ENCODE measurements around the gene ENOPH1. TPM values are rescaled to one million over a fixed set of nuclear protein-coding genes. Genes with fewer than 3 reads are reported as not detected.
"Not testable (repeated sequence)": the region's sequence is repeated elsewhere in the genome, so short reads cannot be mapped to it uniquely, and the experiment has no call there.

Gene ENOPH1
- total RNA-seq, 1 donor from 2014 or later = 29.7 TPM

GRCh38 chr4:82462415-82462831 is 32.0 kb downstream of the ENOPH1 start:
- peak; percentile 93 for TF ChIP-seq CTCF (IDR thresholded peaks at IDR 0.05)
- intact Hi-C loops (cut with DNase I) = no loop called here

GRCh38 chr4:82463221-82463620 is 32.8 kb downstream of the ENOPH1 start:
- TF ChIP-seq CTCF (IDR thresholded peaks at IDR 0.05) = no peak
- H3K4me3 ChIP-seq = no peak overlapping the region
- H3K27ac ChIP-seq = no peak overlapping the region
- ATAC-seq = peak; percentile 11
- H3K36me3 ChIP-seq = peaks cover 25% of the 10 kb centered on the region
- intact Hi-C loops (cut with DNase I) = no loop called here
- H3K9me3 ChIP-seq = no peaks in the 10 kb centered on the region
- H3K27me3 ChIP-seq = no peaks in the 10 kb centered on the region
- peaks cover 7% of the 10 kb centered on the region for H3K4me1 ChIP-seq
- DNase-seq = no peak

More at GRCh38 chr4:82462415-82462831, 32.0 kb downstream of the ENOPH1 start:
- Histone ChIP-seq H3K27ac (no peak overlapping the region), H3K4me1 (peaks cover 7% of the 10 kb centered on the region), H3K27me3 (no peaks in the 10 kb centered on the region), H3K36me3 (peaks cover 32% of the 10 kb centered on the region), H3K9me3 (no peaks in the 10 kb centered on the region), H3K4me3 (no peak overlapping the region)
- ATAC-seq (peak; percentile 96), DNase-seq (peak; percentile 84)

GRCh38 chr4:82467471-82467870 is 37.1 kb downstream of the ENOPH1 start:
- DNase-seq (no peak), ATAC-seq (no peak)
- Histone ChIP-seq H3K27ac (no peak overlapping the region), H3K36me3 (no peaks in the 10 kb centered on the region), H3K4me1 (peaks cover 7% of the 10 kb centered on the region), H3K9me3 (no peaks in the 10 kb centered on the region), H3K27me3 (no peaks in the 10 kb centered on the region), H3K4me3 (no peak overlapping the region)
- TF ChIP-seq CTCF (IDR thresholded peaks at IDR 0.05) = no peak
- intact Hi-C loops (cut with DNase I) = no loop called here

- Histone ChIP-seq H3K9me3 (no peaks in the 10 kb centered on the region), H3K4me1 (no peaks in the 10 kb centered on the region), H3K27me3 (no peaks in the 10 kb centered on the region), H3K27ac (no peak overlapping the region), H3K4me3 (no peak overlapping the region), H3K36me3 (no peaks in the 10 kb centered on the region)
- ATAC-seq = peak; percentile 26
- no peak for TF ChIP-seq CTCF (IDR thresholded peaks at IDR 0.05)
- DNase-seq = no peak
- intact Hi-C loops (cut with DNase I) = no loop called here
Observed at GRCh38 chr4:82469791-82470345, 39.5 kb downstream of the ENOPH1 start.

GRCh38 chr4:82473080-82473479 is 42.7 kb downstream of the ENOPH1 start:
- ATAC-seq; H3K9me3 ChIP-seq; DNase-seq; H3K4me3 ChIP-seq; H3K36me3 ChIP-seq; H3K27me3 ChIP-seq; H3K27ac ChIP-seq; H3K4me1 ChIP-seq; intact Hi-C loops (cut with DNase I): not testable (repeated sequence)

GRCh38 chr4:82473621-82474164 is 43.3 kb downstream of the ENOPH1 start:
- no peak for TF ChIP-seq CTCF (IDR thresholded peaks at IDR 0.05)
- Histone ChIP-seq H3K27ac (no peak overlapping the region), H3K36me3 (no peaks in the 10 kb centered on the region), H3K27me3 (no peaks in the 10 kb centered on the region), H3K4me1 (no peaks in the 10 kb centered on the region), H3K4me3 (no peak overlapping the region), H3K9me3 (no peaks in the 10 kb centered on the region)
- intact Hi-C loops (cut with DNase I) = no loop called here
- no peak for DNase-seq
- no peak for ATAC-seq

- H3K4me1 ChIP-seq; ATAC-seq; H3K9me3 ChIP-seq; H3K27ac ChIP-seq; DNase-seq; H3K27me3 ChIP-seq; intact Hi-C loops (cut with DNase I); H3K36me3 ChIP-seq; H3K4me3 ChIP-seq: not testable (repeated sequence)
Observed at GRCh38 chr4:82475931-82476330, 45.5 kb downstream of the ENOPH1 start.

- H3K27me3 ChIP-seq; intact Hi-C loops (cut with DNase I); H3K9me3 ChIP-seq; H3K27ac ChIP-seq; DNase-seq; ATAC-seq; H3K4me3 ChIP-seq; H3K36me3 ChIP-seq; H3K4me1 ChIP-seq: not testable (repeated sequence)
Observed at GRCh38 chr4:82477469-82477868, 47.1 kb downstream of the ENOPH1 start.
